IMR-90 (cell line): ENCODE results near the gene PPARG. TPM values are rescaled to one million over a fixed set of nuclear protein-coding genes. Genes with fewer than 3 reads are reported as not detected.

ENCODE experiments used
- ATAC-seq: fragments of 200-7000 bp; cut with Tn5 transposase; 2 replicates; pipeline ENCODE4 v1.9.1; 2020; ENCODE audit warnings: low read depth, mild to moderate bottlenecking, moderate library complexity
- BruUV-seq: library from RNA; stranded (reverse); fragments of 400-500 nt; replicated peaks from 2 replicates; lab custom pipeline; 2021; lab: Mats Ljungman, UMichigan
- CTCF ChIA-PET: fragments of 300-600 bp; formaldehyde crosslinking; extraction: SDS; loops from one replicate; lab custom pipeline; 2021; ENCODE audit warnings: antibody characterized with exemption; lab: Yijun Ruan, JAX
- POLR2A ChIA-PET: fragments of 300-600 bp; sonication (Branson Sonifier 250); formaldehyde crosslinking; loops from one replicate; lab custom pipeline; 2022; ENCODE audit warnings: antibody characterized with exemption; ENCODE audit not compliant: unreplicated experiment; lab: Charles Lee
- DNase-seq: peaks from one replicate; pipeline ENCODE4 v3.0.0; 2013
- H2AFZ ChIP-seq: replicated peaks from 2 replicates; pipeline ENCODE3; 2013; ENCODE audit warnings: low read length, mild to moderate bottlenecking; ENCODE audit not compliant: poor library complexity
- H2AK5ac ChIP-seq: 2 replicates; pipeline ENCODE4 v1.6.1; 2013; ENCODE audit warnings: low read depth, low read length, inconsistent platforms
- H2AK9ac ChIP-seq: replicated peaks from 2 replicates; pipeline ENCODE3; 2013; ENCODE audit warnings: mild to moderate bottlenecking, low read depth, low read length, moderate library complexity; ENCODE audit not compliant: poor library complexity
- H2BK120ac ChIP-seq: 2 replicates; pipeline ENCODE4 v1.6.1; 2013; ENCODE audit warnings: low read depth, low read length, inconsistent platforms
- H2BK15ac ChIP-seq: 3 replicates; pipeline ENCODE4 v1.6.1; 2013; ENCODE audit warnings: low read depth, low read length, inconsistent platforms
- H2BK20ac ChIP-seq: 2 replicates; pipeline ENCODE4 v1.6.1; 2013; ENCODE audit warnings: low read depth, mild to moderate bottlenecking, inconsistent platforms, low read length, moderate library complexity
- H2BK5ac ChIP-seq: 2 replicates; pipeline ENCODE4 v1.6.1; 2013; ENCODE audit warnings: mild to moderate bottlenecking, low read depth, low read length, inconsistent platforms; ENCODE audit not compliant: poor library complexity, severe bottlenecking
- H3K14ac ChIP-seq: replicated peaks from 2 replicates; pipeline ENCODE4 v1.6.1; 2013; ENCODE audit warnings: low read depth, low read length, inconsistent platforms
- H3K18ac ChIP-seq: 2 replicates; pipeline ENCODE4 v1.6.1; 2013; ENCODE audit warnings: low read depth, low read length, control low read depth
- H3K23ac ChIP-seq: 2 replicates; pipeline ENCODE4 v1.6.1; 2013; ENCODE audit warnings: low read depth, low read length, inconsistent platforms
- H3K27ac ChIP-seq: 2 replicates; pipeline ENCODE4 v1.5.1; 2013; ENCODE audit warnings: mild to moderate bottlenecking, control low read depth, low read length; ENCODE audit not compliant: insufficient read depth
- H3K27me3 ChIP-seq: 2 replicates; pipeline ENCODE4 v1.6.1; 2013; ENCODE audit warnings: low read length; ENCODE audit not compliant: control insufficient read depth, insufficient read depth
- H3K36me3 ChIP-seq: 2 replicates; pipeline ENCODE4 v1.6.1; 2013; ENCODE audit warnings: low read length, mixed read lengths; ENCODE audit not compliant: control insufficient read depth, insufficient read depth
- H3K4ac ChIP-seq: 2 replicates; pipeline ENCODE4 v1.6.1; 2013; ENCODE audit warnings: low read depth, low read length, inconsistent platforms
- H3K4me1 ChIP-seq: 2 replicates; pipeline ENCODE4 v1.6.1; 2013; ENCODE audit warnings: low read length, mixed read lengths; ENCODE audit not compliant: control insufficient read depth, insufficient read depth
- H3K4me2 ChIP-seq: 2 replicates; pipeline ENCODE4 v1.6.1; 2013; ENCODE audit warnings: low read depth, mild to moderate bottlenecking, control low read depth, low read length, moderate library complexity
- H3K4me3 ChIP-seq: 2 replicates; pipeline ENCODE4 v1.5.1; 2013; ENCODE audit warnings: low read depth, mild to moderate bottlenecking, control low read depth, low read length, moderate library complexity; ENCODE audit not compliant: insufficient read depth
- H3K56ac ChIP-seq: 2 replicates; pipeline ENCODE4 v1.6.1; 2013; ENCODE audit warnings: low read length, inconsistent platforms; ENCODE audit not compliant: insufficient read depth; ENCODE audit errors: extremely low read depth
- H3K79me1 ChIP-seq, 2 experiments: 2 replicates each; pipeline ENCODE4 v1.6.1; 2013; ENCODE audit warnings: low read length in 2 of 2, inconsistent platforms in 1 of 2, low read depth in 1 of 2
- H3K9ac ChIP-seq: 2 replicates; pipeline ENCODE4 v1.6.1; 2013; ENCODE audit warnings: low read depth, low read length, control low read depth
- H3K9me1 ChIP-seq: 2 replicates; pipeline ENCODE4 v1.6.1; 2013; ENCODE audit warnings: low read length, inconsistent platforms; ENCODE audit not compliant: insufficient read depth
- H3K9me3 ChIP-seq: 2 replicates; pipeline ENCODE4 v1.6.1; 2013; ENCODE audit warnings: low read length; ENCODE audit not compliant: control insufficient read depth, insufficient read depth
- H4K20me1 ChIP-seq: 2 replicates; pipeline ENCODE4 v1.6.1; 2013; ENCODE audit warnings: low read length, inconsistent platforms; ENCODE audit not compliant: insufficient read depth
- H4K5ac ChIP-seq: 2 replicates; pipeline ENCODE4 v1.6.1; 2013; ENCODE audit warnings: mild to moderate bottlenecking, low read depth, low read length, control low read depth
- H4K8ac ChIP-seq, 2 experiments: 2 replicates each; pipeline ENCODE4 v1.6.1; 2013; ENCODE audit warnings: low read depth in 2 of 2, low read length in 2 of 2, control low read depth in 1 of 2, inconsistent platforms in 1 of 2
- H4K91ac ChIP-seq: 2 replicates; pipeline ENCODE4 v1.6.1; 2013; ENCODE audit warnings: low read depth, low read length, inconsistent platforms; ENCODE audit not compliant: insufficient read depth
- BHLHE40 ChIP-seq: fragments of 150-350 bp; IDR thresholded peaks from 2 replicates; pipeline ENCODE4 v1.6.1; 2016; ENCODE audit warnings: mild to moderate bottlenecking, low read depth, low read length
- CEBPB ChIP-seq: IDR thresholded peaks from 2 replicates; pipeline ENCODE4 v1.6.1; 2012; ENCODE audit warnings: low read depth, low read length, improper control_type of control experiment
- CHD1 ChIP-seq: IDR thresholded peaks from 2 replicates; pipeline ENCODE4 v1.6.1; 2012; ENCODE audit warnings: low read depth, low read length, improper control_type of control experiment
- CTCF ChIP-seq: conservative IDR thresholded peaks from 2 replicates; pipeline ENCODE4 v1.5.1; 2012; ENCODE audit warnings: mild to moderate bottlenecking, low read depth, low read length, improper control_type of control experiment
- FOS ChIP-seq: fragments of 150-350 bp; IDR thresholded peaks from 2 replicates; pipeline ENCODE4 v1.6.1; 2016; ENCODE audit warnings: low read depth, low read length
- MAFK ChIP-seq: IDR thresholded peaks from 2 replicates; pipeline ENCODE4 v1.6.1; 2012; ENCODE audit warnings: low read depth, low read length, improper control_type of control experiment
- MAZ ChIP-seq: IDR thresholded peaks from 2 replicates; pipeline ENCODE4 v1.6.1; 2012; ENCODE audit warnings: low read depth, mild to moderate bottlenecking, low read length, improper control_type of control experiment, moderate library complexity, borderline replicate concordance
- MXI1 ChIP-seq: IDR thresholded peaks from 2 replicates; pipeline ENCODE4 v1.6.1; 2012; ENCODE audit warnings: low read depth, mild to moderate bottlenecking, low read length, moderate library complexity, borderline replicate concordance
- NFE2L2 ChIP-seq: fragments of 150-350 bp; IDR thresholded peaks from 2 replicates; pipeline ENCODE4 v1.6.1; 2016; ENCODE audit warnings: low read depth, mild to moderate bottlenecking, low read length
- POLR2A ChIP-seq: IDR thresholded peaks from 2 replicates; pipeline ENCODE4 v1.6.1; 2012; ENCODE audit warnings: mild to moderate bottlenecking, low read depth, low read length
- RAD21 ChIP-seq: IDR thresholded peaks from 2 replicates; pipeline ENCODE4 v1.6.1; 2012; ENCODE audit warnings: low read length, improper control_type of control experiment
- RCOR1 ChIP-seq: IDR thresholded peaks from 2 replicates; pipeline ENCODE4 v1.6.1; 2012; ENCODE audit warnings: mild to moderate bottlenecking, low read length, improper control_type of control experiment; ENCODE audit not compliant: insufficient replicate concordance
- RFX5 ChIP-seq: IDR thresholded peaks from 2 replicates; pipeline ENCODE4 v1.8.0; 2012; ENCODE audit warnings: low read depth, mild to moderate bottlenecking, low read length, moderate library complexity
- SMC3 ChIP-seq: fragments of 150-350 bp; IDR thresholded peaks from 2 replicates; pipeline ENCODE4 v1.6.1; 2016; ENCODE audit warnings: low read depth, mild to moderate bottlenecking, antibody characterized with exemption, low read length, moderate library complexity
- USF2 ChIP-seq: fragments of 150-350 bp; IDR thresholded peaks from 2 replicates; pipeline ENCODE4 v1.6.1; 2017; ENCODE audit warnings: mild to moderate bottlenecking, antibody characterized with exemption, low read length, low read depth
- WGBS, 2 experiments: methylation state at CpG; one replicate each; pipeline versions ENCODE4 v1.1.5 to v1.1.7; 2013; ENCODE audit warnings: missing lambda C conversion rate in 2 of 2; ENCODE audit not compliant: insufficient read length in 1 of 2; ENCODE audit errors: extremely low coverage in 2 of 2; 5-methylcytosine and 5-hydroxymethylcytosine counted together
- dilution Hi-C: fragments of 300-500 bp; cut with HindIII; formaldehyde crosslinking; loops from one replicate; pipeline ENCODE4 v1.14.3; 2018; ENCODE audit warnings: low sequenced_read_pairs; ENCODE audit not compliant: unreplicated experiment
- in situ Hi-C: fragments of 300-500 bp; cut with MboI; formaldehyde crosslinking; loops from 3 replicates; pipeline ENCODE4 v1.14.3; 2019; ENCODE audit warnings: low sequenced_read_pairs, inconsistent platforms, mixed read lengths
- intact Hi-C: fragments of 100-400 bp; cut with micrococcal nuclease; formaldehyde crosslinking; loops from 2 replicates; pipeline ENCODE4 v1.10.0; 2022
- polyA plus RNA-seq, 3 experiments: library from polyadenylated mRNA; depleted of rRNA; stranded (reverse); fragments of >200 nt; gene quantifications; 2 replicates each; pipeline ENCODE4 v1.2.3, GENCODE V29; 2012; ENCODE audit warnings: low replicate concordance in 1 of 3
- total RNA-seq: library from RNA; depleted of rRNA; stranded (reverse); fragments of >200 nt; gene quantifications from 2 replicates; pipeline ENCODE4 v1.2.3, GENCODE V29; 2012
- TF ChIP-seq, protein P1 (sequence below): fragments of 150-350 bp; IDR thresholded peaks from 2 replicates; pipeline ENCODE4 v1.6.1; 2016; ENCODE audit warnings: low read depth, mild to moderate bottlenecking, low read length, moderate library complexity, borderline replicate concordance

The PPARG gene
- total and polyA plus RNA-seq, 2 of the 4 experiments (the other 2 are of a cell fraction): 11.2 to 23.8 TPM

DNA sequence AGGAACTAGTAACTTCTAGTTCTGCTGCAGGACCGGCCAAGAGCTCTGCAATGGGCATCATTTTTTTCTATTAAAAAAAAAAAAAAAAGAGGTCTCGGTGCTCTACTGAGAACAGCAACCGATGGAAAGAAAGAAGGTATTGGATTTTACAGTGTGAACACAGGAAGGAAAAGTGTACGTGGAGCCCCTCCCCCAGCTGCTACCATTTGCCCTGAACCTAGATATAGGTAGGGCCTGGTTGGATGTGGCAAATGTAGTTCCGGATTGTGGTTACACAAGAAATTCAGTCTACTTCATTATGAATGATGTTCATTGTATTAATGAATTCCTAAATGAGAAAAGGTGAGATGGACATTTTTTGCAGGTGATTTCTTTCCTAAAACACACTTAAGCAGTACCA, 17.9 kb upstream of the PPARG start:
- Histone ChIP-seq H3K27ac (no peak overlapping the region), H3K36me3 (no peaks in the 10 kb centered on the region), H2BK5ac (no peak overlapping the region), H3K14ac (no peak overlapping the region), H3K4me1 (peaks cover 2% of the 10 kb centered on the region; the same call in 1 of the 2 replicates), H2BK20ac (no peak overlapping the region), H2BK15ac (no peak overlapping the region), H3K27me3 (no peaks in the 10 kb centered on the region), H2AFZ (no peak overlapping the region), H3K4me2 (no peak overlapping the region), H3K4me3 (no peak overlapping the region), H4K20me1 (no peaks in the 10 kb centered on the region), H3K79me1 (no peaks in the 10 kb centered on the region), H3K18ac (no peak overlapping the region), H3K9ac (no peak overlapping the region), H4K5ac (no peak overlapping the region), H3K9me1 (no peaks in the 10 kb centered on the region; the same call in 1 of the 2 replicates), H3K9me3 (no peaks in the 10 kb centered on the region), H3K23ac (no peak overlapping the region), H4K91ac (no peak overlapping the region), H2BK120ac (no peak overlapping the region), H4K8ac (no peak overlapping the region), H2AK5ac (no peak overlapping the region), H3K56ac (no peak overlapping the region), H2AK9ac (no peak overlapping the region), H3K4ac (no peak overlapping the region)
- TF ChIP-seq POLR2A (no peak), MXI1 (no peak), SMC3 (no peak), RFX5 (no peak), MAFK (no peak), USF2 (no peak), CHD1 (no peak), CEBPB (no peak), CTCF (no peak), BHLHE40 (no peak), RCOR1 (no peak), RAD21 (no peak), NFE2L2 (no peak), MAZ (no peak), FOS (no peak)
- TF ChIP-seq, protein P1, sequence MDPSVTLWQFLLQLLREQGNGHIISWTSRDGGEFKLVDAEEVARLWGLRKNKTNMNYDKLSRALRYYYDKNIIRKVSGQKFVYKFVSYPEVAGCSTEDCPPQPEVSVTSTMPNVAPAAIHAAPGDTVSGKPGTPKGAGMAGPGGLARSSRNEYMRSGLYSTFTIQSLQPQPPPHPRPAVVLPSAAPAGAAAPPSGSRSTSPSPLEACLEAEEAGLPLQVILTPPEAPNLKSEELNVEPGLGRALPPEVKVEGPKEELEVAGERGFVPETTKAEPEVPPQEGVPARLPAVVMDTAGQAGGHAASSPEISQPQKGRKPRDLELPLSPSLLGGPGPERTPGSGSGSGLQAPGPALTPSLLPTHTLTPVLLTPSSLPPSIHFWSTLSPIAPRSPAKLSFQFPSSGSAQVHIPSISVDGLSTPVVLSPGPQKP: no peak
- BruUV-seq: no TSS peak
- DNase-seq (no peak), ATAC-seq (no peak)
- 80% methylated on average over 2 of the region's 5 CpGs; no CpG with 5 or more reads in 1 of the 2 experiments for WGBS, 2 experiments
- CTCF ChIA-PET: interaction anchor here (0.6 kb wide), 1 partner anchor 209 kb away, joined by 3 read pairs; no protein-coding TSS in a partner anchor
- intact Hi-C loops (no loop called here), in situ Hi-C loops (no loop called here), dilution Hi-C loops (no loop called here)
- POLR2A ChIA-PET: no interaction called here
